GM13977 (cell line): ENCODE measurements around the gene TCF25.
"Not testable (repeated sequence)": the region's sequence is repeated elsewhere in the genome, so short reads cannot be mapped to it uniquely, and the experiment has no call there.

ENCODE experiments used
- DNase-seq: peaks from one replicate; pipeline ENCODE4 v3.0.0; 2012; ENCODE audit warnings: low spot score
- in situ Hi-C: fragments of 300-500 bp; cut with MboI; formaldehyde crosslinking; loops from one replicate; pipeline ENCODE4 v1.12.0; 2022; ENCODE audit warnings: low sequenced_read_pairs, low pct_unique_long_range_greater_than_20kb, mixed read lengths, inconsistent platforms; ENCODE audit not compliant: unreplicated experiment
- TF ChIP-seq, protein P1 (sequence below): IDR thresholded peaks from 2 replicates; pipeline ENCODE4 v1.5.1; 2012; ENCODE audit warnings: mild to moderate bottlenecking, control low read depth; ENCODE audit not compliant: insufficient read depth; ENCODE audit errors: extremely low read depth, missing control alignments

Gene TCF25

DNA sequence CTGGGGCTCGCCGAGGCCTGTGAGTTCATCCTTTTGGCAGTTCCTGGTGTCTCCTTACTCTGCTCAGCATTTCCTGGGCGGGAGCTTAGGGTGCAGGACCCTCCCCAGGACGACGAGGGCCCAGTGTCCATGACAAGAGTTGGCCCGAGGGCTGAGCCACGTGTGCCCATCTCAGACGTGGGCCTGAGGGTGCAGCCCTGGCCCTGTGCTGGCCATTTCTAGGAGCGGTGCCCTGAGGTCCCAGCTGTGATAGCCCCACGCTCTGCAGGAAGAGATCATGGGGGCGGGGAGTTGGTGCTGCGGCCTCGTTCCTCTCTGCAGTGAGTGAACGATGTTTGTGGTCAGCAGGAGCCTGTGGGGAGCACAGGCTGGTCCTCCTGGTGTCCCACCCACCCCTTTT is 39.2 kb downstream of the TCF25 start:
- in situ Hi-C loops = no loop called here
- TF ChIP-seq, protein P1, sequence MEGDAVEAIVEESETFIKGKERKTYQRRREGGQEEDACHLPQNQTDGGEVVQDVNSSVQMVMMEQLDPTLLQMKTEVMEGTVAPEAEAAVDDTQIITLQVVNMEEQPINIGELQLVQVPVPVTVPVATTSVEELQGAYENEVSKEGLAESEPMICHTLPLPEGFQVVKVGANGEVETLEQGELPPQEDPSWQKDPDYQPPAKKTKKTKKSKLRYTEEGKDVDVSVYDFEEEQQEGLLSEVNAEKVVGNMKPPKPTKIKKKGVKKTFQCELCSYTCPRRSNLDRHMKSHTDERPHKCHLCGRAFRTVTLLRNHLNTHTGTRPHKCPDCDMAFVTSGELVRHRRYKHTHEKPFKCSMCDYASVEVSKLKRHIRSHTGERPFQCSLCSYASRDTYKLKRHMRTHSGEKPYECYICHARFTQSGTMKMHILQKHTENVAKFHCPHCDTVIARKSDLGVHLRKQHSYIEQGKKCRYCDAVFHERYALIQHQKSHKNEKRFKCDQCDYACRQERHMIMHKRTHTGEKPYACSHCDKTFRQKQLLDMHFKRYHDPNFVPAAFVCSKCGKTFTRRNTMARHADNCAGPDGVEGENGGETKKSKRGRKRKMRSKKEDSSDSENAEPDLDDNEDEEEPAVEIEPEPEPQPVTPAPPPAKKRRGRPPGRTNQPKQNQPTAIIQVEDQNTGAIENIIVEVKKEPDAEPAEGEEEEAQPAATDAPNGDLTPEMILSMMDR = no peak
- no peak for DNase-seq

DNA sequence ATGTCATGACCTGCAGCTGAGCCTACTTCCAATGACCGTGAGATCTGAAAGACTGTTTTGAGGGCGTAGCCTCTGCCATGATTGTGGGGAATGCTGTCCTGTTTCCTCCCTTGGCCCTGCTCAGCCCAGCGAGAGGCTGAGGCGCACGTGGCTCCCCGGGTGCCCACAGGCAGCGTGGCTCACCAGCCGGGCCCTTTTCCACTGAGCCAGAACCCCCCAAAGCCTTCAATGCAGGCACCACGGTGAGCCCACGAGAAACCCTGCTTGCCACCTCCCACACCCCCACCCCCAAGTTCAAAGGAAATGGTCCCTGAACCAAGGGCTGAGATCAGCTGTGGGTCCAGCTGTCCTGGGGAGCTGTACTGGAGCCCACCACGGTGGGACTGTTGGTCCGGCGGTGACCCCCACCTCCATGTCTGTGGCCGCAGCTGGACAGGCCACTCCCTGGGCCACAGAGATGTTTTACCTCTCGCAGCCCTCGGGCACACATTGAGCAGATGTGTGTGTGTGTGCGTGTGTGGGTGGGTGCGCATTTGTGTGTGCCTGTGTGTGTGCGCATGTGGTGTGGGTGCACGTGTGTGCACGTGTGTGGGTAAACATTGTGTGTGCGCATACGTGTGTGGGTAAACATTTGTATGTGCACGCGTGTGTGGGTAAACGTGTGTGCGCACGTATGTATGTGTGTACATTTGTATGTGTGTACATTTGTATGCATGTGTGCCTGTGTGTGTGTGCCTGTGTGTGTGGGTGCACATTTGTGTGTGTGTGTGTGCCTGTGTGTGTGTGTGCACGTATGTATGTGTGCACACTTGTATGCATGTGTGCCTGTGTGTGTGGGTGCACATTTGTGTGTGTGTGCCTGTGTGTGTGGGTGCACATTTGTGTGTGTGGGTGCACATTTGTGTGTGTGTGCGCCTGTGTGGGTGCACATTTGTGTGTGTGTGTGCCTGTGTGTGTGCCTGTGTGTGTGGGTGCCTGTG is 40.3 kb downstream of the TCF25 start:
- in situ Hi-C loops = no loop called here
- DNase-seq = no peak
- TF ChIP-seq, protein P1 = no peak

DNA sequence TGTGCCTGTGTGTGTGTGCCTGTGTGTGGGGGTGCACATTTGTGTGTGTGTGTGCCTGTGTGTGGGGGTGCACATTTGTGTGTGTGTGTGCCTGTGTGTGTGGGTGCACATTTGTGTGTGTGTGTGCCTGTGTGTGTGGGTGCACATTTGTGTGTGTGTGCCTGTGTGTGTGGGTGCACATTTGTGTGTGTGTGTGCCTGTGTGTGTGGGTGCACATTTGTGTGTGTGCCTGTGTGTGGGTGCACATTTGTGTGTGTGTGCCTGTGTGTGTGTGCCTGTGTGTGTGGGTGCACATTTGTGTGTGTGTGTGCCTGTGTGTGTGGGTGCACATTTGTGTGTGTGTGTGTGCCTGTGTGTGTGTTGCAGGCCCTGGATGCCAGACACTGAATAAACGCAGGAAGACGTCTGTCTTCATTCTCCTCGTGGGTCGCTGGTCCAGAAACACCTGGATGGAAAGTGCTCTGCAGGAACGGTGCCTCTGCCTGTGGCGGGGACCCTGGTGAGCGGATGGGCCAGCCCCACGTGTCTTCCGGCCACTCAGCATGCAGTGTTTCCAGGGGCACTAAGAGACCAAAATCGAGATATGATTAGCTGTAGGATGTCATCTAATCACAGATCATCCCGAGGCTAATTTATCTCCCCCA is 41.4 kb downstream of the TCF25 start:
- in situ Hi-C loops = not testable (repeated sequence)

DNA sequence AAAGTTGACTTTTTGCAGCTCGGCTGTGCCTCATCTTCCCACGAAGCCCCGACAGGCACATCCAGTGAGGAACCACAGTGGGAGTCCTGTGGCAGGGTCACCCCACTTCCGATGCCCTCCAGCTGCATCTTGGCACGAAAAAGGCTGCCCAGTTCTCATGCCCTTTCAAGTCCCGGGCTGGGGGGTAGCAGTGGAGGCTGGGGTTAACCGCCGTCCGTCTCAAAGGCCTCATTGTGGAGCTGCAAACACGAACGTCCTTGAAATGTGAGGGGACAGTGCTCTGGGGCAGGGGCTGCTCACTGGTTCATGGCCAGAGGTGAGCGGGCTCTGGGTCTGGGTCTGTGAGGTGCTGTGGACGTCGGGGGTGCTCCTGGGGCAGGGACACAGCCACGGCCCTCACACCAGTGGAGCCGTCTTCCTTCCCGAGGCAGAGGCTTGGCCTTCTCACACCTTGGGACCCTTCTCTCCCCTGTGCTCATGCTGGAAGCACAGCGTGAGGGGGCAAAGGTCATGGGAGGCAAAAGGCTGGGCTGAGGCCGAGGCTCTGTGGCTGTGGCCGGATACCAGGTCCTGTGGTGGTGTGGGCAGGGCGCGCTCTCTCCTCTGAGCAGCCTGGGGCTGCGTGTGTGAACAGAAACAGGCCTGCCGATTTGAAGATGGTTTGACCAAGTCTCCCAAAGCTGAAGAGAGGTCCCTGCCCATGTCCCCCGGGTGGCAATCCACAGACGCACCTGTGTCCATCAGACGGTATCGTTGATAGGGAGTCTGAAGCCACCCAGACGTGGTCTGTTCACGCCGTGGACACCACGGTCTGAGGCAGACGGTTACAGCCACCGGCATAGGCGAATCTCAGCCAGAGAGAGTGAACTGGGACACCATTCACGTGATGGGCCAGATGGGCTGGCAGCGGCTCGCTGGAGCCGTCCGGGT is 42.2 kb downstream of the TCF25 start:
- in situ Hi-C loops = no loop called here
- TF ChIP-seq, protein P1 = no peak
- DNase-seq = no peak

More for the DNA sequence above, 41.4 kb downstream of the TCF25 start:
- DNase-seq = not testable (repeated sequence)

DNA sequence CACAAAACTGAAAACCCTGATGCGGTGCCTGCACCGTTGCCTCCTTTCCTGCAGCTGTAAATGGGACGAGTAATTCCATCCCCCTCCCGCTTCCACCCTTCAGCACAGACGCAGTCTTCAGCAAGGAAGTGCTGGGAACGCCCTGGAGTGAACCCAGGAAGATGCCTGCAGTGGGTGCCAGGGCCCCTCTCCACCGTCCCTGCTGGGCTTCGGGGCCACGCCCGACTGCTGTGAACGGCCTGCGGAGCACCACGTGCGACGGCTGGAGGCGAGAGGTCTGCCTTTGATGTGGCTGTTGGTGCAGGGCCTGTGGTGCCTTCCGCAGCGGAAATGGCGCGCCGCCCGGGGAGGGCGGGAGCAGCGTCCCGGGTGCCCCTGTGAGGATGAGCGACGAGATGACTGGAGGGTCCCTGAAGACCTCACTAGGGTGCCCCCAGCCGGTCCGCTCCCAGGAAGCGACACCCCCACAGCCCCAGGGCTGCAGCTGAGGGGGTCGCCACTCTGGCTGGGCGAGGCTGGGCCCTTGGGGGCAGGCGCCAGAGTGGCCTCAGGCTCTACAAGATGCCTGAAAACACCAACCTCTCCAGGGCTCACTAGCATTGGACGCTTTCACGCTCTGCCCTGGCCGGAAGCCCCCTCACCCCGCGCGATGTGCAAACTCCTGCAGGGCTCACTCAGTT is 44.5 kb downstream of the TCF25 start:
- TF ChIP-seq, protein P1 = no peak
- peak; percentile 92 for DNase-seq
- in situ Hi-C loops = no loop called here

DNA sequence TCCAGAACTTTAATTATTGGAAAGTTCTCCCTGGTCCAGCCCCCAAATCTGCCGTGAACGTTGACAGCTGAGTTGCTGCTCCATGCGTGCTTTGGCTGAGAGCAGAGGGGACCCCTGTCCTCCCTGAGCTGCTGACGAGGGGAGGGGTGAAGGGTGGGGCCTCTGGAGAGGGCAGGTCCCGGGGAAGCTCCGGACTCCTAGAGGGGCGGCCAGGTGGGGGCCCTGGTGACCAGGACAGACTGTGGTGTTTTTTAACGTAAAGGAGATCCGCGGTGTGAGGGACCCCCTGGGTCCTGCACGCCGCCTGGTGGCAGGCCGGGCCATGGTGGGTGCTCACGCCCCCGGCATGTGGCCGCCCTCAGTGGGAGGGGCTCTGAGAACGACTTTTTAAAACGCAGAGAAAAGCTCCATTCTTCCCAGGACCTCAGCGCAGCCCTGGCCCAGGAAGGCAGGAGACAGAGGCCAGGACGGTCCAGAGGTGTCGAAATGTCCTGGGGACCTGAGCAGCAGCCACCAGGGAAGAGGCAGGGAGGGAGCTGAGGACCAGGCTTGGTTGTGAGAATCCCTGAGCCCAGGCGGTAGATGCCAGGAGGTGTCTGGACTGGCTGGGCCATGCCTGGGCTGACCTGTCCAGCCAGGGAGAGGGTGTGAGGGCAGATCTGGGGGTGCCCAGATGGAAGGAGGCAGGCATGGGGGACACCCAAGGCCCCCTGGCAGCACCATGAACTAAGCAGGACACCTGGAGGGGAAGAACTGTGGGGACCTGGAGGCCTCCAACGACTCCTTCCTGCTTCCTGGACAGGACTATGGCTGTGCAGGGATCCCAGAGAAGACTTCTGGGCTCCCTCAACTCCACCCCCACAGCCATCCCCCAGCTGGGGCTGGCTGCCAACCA is 45.3 kb downstream of the TCF25 start, which contains the start of gene MC1R:
MC1R (plus strand) TSS at position 410 of the 895 bp plus-strand sequence; CDS start at position 807, 397 bp downstream.
- DNase-seq = peak; percentile 79
- TF ChIP-seq, protein P1 = peak; percentile 56
- in situ Hi-C loops = no loop called here
